ENCODE results near the gene LDB2. TPM values are rescaled to one million over a fixed set of nuclear protein-coding genes. Genes with fewer than 3 reads are reported as not detected.

Gene LDB2
- total and polyA plus RNA-seq, 2 of the 8 experiments (the other 6 are each of a cell fraction or from before 2014, with no cell fraction given): 57.0 to 140 TPM

DNA sequence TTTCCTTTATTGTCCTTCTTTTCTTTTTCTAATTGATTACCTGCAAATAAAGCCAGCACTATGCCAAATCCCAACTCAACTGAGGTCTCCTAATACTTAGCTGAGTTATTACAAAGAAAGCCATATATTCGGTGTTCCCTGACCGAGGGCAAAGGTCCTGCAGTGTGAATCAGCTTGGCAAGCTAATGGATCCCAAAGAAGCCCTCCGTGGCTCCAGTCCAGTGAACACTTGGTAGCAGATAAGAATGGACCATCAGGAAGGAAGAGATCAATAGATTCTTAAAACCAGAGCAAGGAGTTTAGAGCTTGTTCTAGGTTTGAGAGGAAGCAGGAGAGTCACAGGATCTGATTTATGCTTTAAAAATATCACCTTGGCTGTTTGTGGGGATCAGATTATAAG, 8.5 kb downstream of the LDB2 start:
- DNase-seq (ENCODE audit: low read depth in 1 of 2, low spot score in 2 of 2) (no peak), FAIRE-seq (no peak)
- peaks cover 7 to 68% of the 10 kb centered on the region in 2 experiments; a peak in 3 of 4 replicates for H3K79me2 ChIP-seq (ENCODE audit: control insufficient read depth in 1 of 2, insufficient read depth in 2 of 2, low read length in 2 of 2)
- no peak overlapping the region for H3K9ac ChIP-seq (replicated peaks in 1 of 4; ENCODE audit: extremely low read depth in 1 of 4, low read depth in 3 of 4, low read length in 3 of 4)
- H3K23ac ChIP-seq (ENCODE audit: insufficient read length): no peak overlapping the region
- H3K4me1 ChIP-seq (replicated peaks in 1 of 4; ENCODE audit: control insufficient read depth in 3 of 4, insufficient read depth in 4 of 4, low read length in 3 of 4): peaks cover 0 to 17% (median 2%) of the 10 kb centered on the region in 4 experiments; a peak in 3 of 7 replicates
- POLR2A ChIA-PET (ENCODE audit: partially characterized antibody): interaction anchor here (1.1 to 2.0 kb wide), 2 partner anchors 15 to 41 kb away, joined by 3 to 7 read pairs; no protein-coding TSS in a partner anchor
- H3K4ac ChIP-seq (replicated peaks; ENCODE audit: insufficient read length, low read depth, low read length): no peak overlapping the region
- H3K4me3 ChIP-seq (ENCODE audit: extremely low read depth in 1 of 4, insufficient read depth in 2 of 4, low read depth in 3 of 4, low read length in 4 of 4): no peak overlapping the region
- no peaks in the 10 kb centered on the region for H4K20me1 ChIP-seq (replicated peaks in 1 of 2; ENCODE audit: control insufficient read depth in 1 of 2, insufficient read depth in 2 of 2, low read length in 2 of 2)
- no peak overlapping the region for H2BK5ac ChIP-seq (ENCODE audit: low read depth, low read length)
- H2BK120ac ChIP-seq (replicated peaks; ENCODE audit: low read depth, low read length): no peak overlapping the region
- peaks cover 5% of the 10 kb centered on the region; the same call in 1 of the 2 replicates for H3K79me1 ChIP-seq (ENCODE audit: low read depth, low read length)
- no peaks in the 10 kb centered on the region for H3K9me3 ChIP-seq (ENCODE audit: insufficient read depth in 2 of 2, low read depth in 1 of 2, low read length in 1 of 2)
- no peak overlapping the region for H4K5ac ChIP-seq (ENCODE audit: insufficient read length, low read depth, low read length)
- H3K36me3 ChIP-seq (ENCODE audit: control insufficient read depth in 2 of 4, insufficient read depth in 4 of 4, low read length in 3 of 4): peaks cover 0 to 10% (median under 1%) of the 10 kb centered on the region in 4 experiments; a peak in 3 of 8 replicates
- no peak overlapping the region for H3K14ac ChIP-seq (ENCODE audit: insufficient read length)
- H2AK5ac ChIP-seq (ENCODE audit: low read depth, low read length): no peak overlapping the region
- no peak overlapping the region for H3K18ac ChIP-seq (ENCODE audit: extremely low read depth, low read length)
- 86% methylated on average over 3 of the region's 3 CpGs; no CpG with 5 or more reads in 1 of the 2 experiments for WGBS, 2 experiments (ENCODE audit: extremely low coverage in 1 of 2, insufficient coverage in 1 of 2, insufficient read length in 1 of 2, insufficient replicate concordance in 2 of 2, low coverage in 1 of 2, low lambda C conversion rate in 2 of 2, missing lambda C conversion rate in 1 of 2)
- H3K23me2 ChIP-seq (ENCODE audit: low read depth, low read length): no peaks in the 10 kb centered on the region
- no peak overlapping the region for H2AFZ ChIP-seq (ENCODE audit: low read length)
- no peak overlapping the region for H3K56ac ChIP-seq (replicated peaks; ENCODE audit: insufficient read length, low read depth, low read length)
- no peak overlapping the region for H3K4me2 ChIP-seq (ENCODE audit: insufficient read depth in 1 of 2, low read depth in 2 of 2, low read length in 2 of 2)
- H2BK15ac ChIP-seq (ENCODE audit: low read length): no peak overlapping the region
- no peak overlapping the region for H4K8ac ChIP-seq (ENCODE audit: extremely low read depth, insufficient read depth, low read length)
- no peak overlapping the region for H2BK12ac ChIP-seq (ENCODE audit: low read depth, low read length)
- CTCF ChIA-PET (ENCODE audit: partially characterized antibody): interaction anchor here (0.5 to 1.3 kb wide), 4 partner anchors 9 to 479 kb away, joined by 3 to 4 read pairs (median 4); no protein-coding TSS in a partner anchor
- TF ChIP-seq EGR1 (IDR thresholded peaks at IDR 0.05; ENCODE audit: borderline replicate concordance, low read depth, low read length) (no peak), RFX5 (IDR thresholded peaks at IDR 0.05; ENCODE audit: borderline replicate concordance, low read depth, low read length) (no peak), KDM1A (IDR thresholded peaks at IDR 0.05; ENCODE audit: borderline replicate concordance, low read length) (no peak), FOSL1 (IDR thresholded peaks at IDR 0.05; ENCODE audit: insufficient read depth, low read depth, low read length) (no peak), SAP30 (IDR thresholded peaks at IDR 0.05; ENCODE audit: insufficient read depth, insufficient replicate concordance, low read length) (no peak)
- H2BK20ac ChIP-seq (ENCODE audit: low read length): no peak overlapping the region
- H4K91ac ChIP-seq (replicated peaks; ENCODE audit: insufficient read length, low read length): no peak overlapping the region
- no peak overlapping the region for H3K27ac ChIP-seq (ENCODE audit: low read depth, low read length)
- no peaks in the 10 kb centered on the region for H3K27me3 ChIP-seq (replicated peaks in 1 of 4; ENCODE audit: control insufficient read depth in 3 of 4, extremely low read depth in 1 of 4, insufficient read depth in 3 of 4, low read length in 3 of 4)

Measured in H1 (cell line).